ENCODE measurements around the gene ASAP3.
"Not testable (repeated sequence)": the region's sequence is repeated elsewhere in the genome, so short reads cannot be mapped to it uniquely, and the experiment has no call there.

ASAP3 gene

DNA sequence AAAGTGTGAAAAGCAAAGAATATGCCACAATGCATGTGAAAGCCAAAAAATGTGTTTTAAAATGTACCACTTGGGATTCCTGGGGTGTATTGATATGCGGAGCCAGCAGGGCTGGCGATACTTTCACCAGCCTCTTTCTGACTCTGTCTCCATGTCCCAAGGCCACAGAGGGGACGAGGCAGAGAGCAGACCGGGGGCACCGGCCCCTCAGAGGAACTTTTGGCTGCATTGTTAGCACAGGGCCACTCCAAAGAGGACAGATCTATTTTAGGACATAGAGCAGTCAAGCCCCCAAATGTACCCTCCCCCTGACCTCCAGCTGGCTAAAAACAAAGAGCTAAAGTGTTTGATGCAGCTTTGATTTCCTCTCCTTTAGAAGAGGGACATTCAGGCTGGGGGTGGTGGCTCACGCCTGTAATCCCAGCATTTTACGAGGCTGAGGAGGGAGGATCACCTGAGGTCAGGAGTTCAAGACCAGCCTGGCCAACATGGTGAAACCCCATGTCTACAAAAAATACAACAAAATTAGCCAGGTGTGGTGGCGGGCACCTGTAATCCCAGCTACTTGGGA lies 88.7 kb downstream of the ASAP3 start:
- DNase-seq (ENCODE audit: low spot score), result no peak

DNA sequence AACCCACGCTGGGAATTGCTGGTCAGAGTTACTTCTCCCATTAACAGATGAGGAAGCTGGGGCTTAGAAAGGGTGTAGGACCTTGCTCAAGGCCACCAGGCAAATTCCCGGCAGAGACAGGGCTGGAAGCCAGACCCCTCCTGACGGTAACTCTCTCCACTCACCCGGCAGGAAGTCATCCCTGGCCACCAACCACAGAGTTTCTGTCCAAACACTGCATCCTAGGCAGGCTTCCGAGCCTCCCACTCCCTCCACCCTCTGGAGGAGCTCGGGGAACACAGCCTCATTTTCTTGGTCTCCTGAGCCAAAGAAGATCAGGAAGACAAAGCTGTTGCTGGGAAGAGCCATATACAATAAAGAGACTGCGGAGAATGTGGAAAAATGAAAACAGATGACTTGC lies 89.3 kb downstream of the ASAP3 start:
- no peak for DNase-seq (ENCODE audit: low spot score)

DNA sequence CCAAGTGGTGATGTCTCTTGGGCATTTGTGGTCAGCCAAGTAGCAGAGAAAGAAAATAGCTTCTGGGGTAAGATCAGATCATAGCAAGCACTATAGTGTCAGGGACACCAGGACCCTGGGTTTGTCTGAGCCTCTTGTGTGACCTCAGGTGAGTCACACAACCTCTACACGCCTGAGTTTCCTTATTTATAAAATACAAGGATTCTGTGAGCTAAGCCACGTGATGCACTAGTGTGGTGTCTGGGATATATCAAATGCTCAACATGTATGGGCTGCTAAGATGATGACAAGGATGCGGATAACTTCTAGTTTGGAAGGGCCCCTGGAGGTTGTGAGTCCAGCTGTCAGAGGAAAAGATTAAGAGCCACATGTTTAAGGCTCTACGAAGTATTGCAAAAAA lies 89.8 kb downstream of the ASAP3 start:
- DNase-seq (ENCODE audit: low spot score), result no peak

DNA sequence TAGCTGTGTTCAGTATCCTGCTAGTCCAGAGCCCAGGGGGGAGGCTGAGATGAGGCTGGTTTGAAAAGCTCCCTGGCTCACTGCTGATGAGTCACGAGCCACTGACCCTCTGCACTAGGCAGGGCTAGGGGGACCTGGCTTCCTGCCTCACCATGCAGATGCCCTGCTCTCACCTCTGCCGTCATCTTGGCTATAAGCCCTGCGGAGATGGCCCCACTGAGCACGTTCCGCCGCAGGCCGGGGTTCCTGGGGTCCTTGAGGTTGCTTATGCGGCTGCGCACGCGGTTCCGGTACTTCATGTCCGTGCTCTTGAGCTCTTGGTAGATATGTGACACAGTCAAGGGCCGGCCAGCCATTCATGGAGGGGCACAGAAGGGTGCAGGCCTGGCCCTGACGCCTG lies 90.3 kb downstream of the ASAP3 start:
- no peak for DNase-seq (ENCODE audit: low spot score)

DNA sequence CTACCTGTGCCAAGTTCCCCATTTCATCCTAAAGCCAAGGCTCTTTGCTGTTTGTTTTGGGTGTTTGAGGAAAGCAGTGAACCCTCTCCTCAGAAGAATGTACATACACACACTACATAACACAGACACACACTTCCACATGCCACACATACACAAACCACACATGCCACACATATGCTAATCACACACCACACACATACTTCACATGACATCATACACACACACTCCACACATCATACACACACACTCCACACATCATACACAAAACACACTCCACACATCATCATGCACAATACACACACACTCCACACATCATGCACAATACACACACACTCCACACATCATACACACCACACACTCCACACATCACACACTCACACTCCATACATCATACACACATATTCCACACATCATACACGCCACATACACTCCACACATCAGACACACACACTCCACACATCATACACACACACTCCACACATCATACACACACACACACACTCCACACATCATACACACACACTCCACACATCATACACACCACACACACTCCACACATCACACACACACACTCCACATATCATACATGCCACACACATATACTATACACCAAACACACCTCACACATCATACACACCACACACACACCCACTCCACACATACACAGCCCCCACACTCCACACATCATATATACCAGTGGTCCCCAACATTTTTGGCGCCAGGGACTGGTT lies 91.7 kb downstream of the ASAP3 start:
- DNase-seq (ENCODE audit: low spot score), result no peak

DNA sequence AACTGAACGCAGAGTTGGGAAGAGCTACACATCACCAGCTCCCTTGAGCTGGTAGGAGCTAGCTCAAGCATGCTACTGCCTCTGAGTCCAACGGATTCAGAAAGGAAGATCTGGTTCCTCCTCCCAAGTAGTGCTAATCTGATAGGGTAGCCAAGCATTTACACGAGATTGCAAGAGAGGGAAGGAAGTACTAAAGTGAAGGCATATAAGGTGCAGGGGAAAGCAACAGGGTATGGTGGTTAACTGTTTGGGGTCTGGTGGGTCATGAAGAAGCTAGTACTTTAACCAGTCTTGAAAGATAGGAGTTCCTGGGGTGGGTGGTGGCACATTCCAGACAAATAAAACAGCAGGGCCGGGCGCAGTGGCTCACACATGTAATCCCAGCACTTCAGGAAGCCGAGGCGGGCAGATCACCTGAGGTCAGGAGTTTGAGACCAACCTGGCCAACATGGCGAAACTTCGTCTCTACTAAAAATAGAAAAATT lies 94.1 kb downstream of the ASAP3 start:
- DNase-seq (ENCODE audit: low spot score), result no peak

DNA sequence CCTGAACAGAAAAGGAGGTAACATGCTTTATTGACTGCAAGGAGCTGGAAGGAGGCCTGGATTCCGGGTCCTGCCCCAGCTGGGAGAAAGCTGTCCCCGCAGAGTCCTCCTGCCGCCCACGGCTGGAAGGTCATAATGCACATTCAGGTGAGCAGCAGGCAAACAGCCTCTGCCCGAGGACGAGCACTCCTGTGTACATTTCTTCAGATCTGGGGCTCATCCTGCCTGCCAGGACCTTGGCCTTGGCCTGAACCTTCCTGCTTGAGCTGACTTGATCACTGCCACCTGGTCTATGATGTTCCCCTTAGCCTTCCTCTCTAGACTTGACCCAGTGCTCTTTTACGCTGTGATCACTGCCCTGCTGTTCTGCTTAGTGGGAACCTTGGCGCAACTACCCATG lies 96.5 kb downstream of the ASAP3 start:
- no peak for DNase-seq (ENCODE audit: low spot score)

DNA sequence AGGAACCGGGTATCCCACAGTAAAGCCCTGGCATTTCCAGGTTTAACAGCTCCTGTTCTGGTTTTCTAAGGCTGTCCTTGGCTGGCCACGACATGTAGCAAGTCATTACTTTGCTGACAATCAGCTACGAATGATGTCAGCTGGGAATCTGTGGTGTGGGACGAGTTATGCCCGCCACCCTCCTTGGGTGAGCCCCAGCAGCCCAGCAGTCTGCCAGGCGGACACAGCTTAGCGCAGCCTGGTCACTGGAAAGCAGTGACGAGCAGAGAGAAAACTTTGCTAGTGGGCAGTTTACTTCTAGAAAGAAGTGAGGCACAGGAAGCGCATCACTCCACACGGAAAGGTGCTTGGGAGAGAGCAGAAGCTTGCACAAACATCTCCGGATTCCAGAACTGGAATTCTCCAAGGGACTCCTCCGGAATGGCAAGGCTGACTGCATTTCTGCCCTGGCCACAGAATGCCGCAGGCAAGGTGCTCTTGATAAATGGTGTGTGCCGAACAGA lies 98.8 kb downstream of the ASAP3 start:
- DNase-seq (ENCODE audit: low spot score), result no peak

DNA sequence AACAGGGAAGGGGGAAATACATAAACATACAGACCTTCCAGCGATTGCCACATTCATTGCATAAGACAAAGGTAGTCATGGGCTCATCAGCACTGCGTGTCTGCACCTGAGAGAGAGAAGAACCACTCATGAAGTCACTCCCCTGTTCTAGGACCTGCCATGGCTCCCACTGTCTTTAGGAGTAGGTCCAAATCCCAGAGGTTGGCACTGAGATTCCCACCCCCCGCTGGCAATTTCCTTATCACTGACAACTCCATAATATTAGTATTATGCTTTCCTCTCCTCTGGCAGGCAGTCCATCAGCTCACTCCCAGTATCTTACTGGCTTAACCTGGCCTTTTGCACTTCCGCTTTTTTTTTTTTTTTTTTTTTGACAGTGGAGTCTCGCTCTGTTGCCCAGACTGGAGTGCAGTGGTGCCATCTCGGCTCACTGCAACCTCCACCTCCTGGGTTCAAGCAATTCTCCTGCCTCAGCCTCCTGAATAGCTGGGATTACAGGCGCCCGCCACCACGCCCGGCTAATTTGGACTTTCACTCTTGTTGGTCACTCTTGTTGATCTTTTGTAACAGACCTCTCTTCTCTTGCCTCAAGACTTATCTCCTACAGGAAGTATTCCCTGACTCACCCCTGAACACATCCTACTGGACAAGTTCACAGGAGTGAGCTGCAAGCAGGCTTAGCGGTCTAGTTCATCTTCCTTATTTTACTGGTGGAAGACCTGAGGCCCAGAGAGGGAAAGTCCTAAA lies 99.5 kb downstream of the ASAP3 start:
- no peak for DNase-seq (ENCODE audit: low spot score)

DNA sequence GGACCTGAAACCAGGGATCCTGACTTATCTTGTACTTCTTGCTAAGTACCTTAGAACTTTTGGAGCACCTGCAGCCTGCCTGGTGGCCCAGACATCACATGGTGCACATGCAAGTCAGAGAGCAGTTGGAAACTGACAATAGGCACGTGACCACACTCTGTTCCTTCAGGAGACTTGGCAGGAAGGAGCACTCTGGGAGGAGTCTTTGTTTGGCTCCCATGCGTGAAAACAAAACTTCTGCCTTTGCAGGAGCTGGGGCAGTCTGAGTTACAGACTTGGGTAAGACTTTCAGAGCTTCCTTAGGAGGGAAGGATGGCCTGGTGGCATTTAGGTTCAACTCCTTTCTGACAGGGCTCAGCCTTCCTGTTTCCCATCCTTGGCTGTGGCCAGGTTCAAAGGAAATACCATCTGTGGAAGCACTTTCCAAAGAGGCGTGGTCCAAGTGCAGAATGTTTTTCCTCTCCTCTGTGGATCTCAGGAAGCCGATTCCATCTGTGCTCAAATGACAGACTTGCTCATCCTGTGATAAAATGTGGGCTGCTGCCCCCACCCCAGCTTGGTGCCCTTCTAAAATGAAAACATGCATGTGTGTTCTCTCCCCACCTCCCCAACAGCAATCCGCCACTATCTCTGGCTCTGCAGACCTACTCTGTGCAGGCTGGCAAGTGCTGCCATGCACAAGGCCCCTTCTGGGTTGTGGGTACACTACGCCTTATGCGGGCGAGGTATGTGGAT lies 100.2 kb downstream of the ASAP3 start:
- DNase-seq (ENCODE audit: low spot score), result no peak

DNA sequence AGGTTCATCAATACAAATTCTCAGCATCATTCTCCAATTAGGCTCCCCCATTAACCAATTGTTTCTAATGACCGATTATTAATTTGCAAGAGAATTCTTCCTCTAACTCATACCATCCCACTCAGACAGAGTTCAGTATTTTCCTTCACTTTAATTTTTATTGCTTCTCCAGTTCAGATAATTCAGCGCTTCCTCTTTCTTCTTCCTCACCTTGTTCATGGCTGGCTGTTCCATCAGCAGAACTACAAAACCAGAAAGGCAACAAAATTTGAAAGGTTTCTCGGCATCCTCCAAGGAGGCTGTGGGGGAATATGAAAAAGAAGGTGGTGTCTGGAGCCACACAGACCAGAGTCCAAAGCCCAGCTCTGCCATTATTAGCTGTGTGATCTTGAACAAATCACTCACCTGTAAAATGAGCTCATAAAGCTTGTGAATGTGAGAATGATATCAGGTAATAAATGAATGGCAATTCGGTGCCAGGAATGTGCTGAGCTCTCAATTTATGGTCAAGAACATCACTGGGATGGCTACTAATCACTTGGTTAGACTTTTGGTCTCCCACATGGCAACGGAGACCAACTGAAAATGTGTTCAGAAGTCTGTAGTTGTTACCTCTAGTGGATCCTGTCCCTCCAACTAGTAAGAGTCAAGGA lies 102.6 kb downstream of the ASAP3 start:
- no peak for DNase-seq (ENCODE audit: low spot score)

DNA sequence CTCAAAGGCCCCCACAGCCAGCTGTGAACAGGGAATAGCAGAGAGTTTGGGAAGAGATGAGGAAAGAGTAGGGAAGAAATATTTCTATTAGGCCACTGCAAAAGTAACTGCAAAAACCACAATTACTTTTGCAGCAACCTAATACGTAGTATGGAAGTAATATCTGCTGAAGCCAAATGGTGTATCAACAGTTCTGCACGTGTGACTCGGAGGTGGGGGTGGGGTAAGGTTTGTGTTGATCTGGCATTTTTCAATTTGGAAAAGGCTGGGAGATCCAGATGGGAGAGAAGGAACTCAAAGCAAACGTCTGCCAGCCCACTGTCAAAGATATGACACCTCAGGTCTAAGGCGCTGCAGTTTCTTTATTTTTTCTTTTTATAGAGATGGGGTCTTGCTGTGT lies 103.3 kb downstream of the ASAP3 start:
- no peak for DNase-seq (ENCODE audit: low spot score)

DNA sequence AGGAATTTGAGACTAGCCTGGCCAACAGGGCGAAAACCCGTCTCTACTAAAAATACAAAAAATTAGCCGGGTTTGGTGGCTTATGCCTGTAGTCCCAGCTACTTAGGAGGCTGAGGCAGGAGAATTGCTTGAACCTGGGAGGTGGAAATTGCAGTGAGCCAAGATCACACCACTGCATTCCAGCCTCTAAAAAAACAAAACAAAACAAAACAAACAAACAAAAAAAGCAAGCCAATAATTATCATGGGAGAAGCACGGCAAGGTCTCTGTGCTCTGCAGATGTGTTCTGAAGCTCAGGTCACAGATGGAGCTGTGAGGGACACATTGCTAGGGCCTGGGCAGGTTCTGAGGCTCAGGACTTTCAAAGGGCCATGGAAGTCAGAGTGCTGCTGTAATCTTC lies 103.7 kb downstream of the ASAP3 start:
- not testable (repeated sequence) for DNase-seq (ENCODE audit: low spot score)
